Panc1 (cell line): Measurements from ENCODE around the gene MALAT1. TPM values are rescaled to one million over a fixed set of nuclear protein-coding genes. Genes with fewer than 3 reads are reported as not detected.

Source experiments
- ATAC-seq: fragments of 200-7000 bp; cut with Tn5 transposase; 2 replicates; pipeline ENCODE4 v1.9.1; 2020; ENCODE audit warnings: mild to moderate bottlenecking, moderate library complexity
- BruUV-seq: library from RNA; stranded (reverse); fragments of 400-500 nt; replicated peaks from 2 replicates; lab custom pipeline; 2021; lab: Mats Ljungman, UMichigan
- CTCF ChIA-PET: fragments of 300-600 bp; sonication (Branson Sonifier 250); formaldehyde crosslinking; loops from one replicate; lab custom pipeline; 2022; ENCODE audit warnings: antibody characterized with exemption; lab: Charles Lee
- POLR2A ChIA-PET: fragments of 300-600 bp; sonication (Branson Sonifier 250); formaldehyde crosslinking; loops from one replicate; lab custom pipeline; 2022; ENCODE audit warnings: antibody characterized with exemption; lab: Charles Lee
- DNase-seq: peaks from one replicate; pipeline ENCODE4 v3.0.0-alpha.2; 2010; ENCODE audit warnings: low read depth, low spot score
- H3K27ac ChIP-seq: 2 replicates; pipeline ENCODE4 v1.5.1; 2011; ENCODE audit warnings: mild to moderate bottlenecking, low read length, inconsistent platforms
- H3K27me3 ChIP-seq: fragments of 200-500 bp; sonication (Bioruptor generic); 2 replicates; pipeline ENCODE4 v1.6.0; 2014; ENCODE audit warnings: low read length, inconsistent platforms; ENCODE audit not compliant: control insufficient read depth, insufficient read depth
- H3K36me3 ChIP-seq: fragments of 200-500 bp; sonication (Bioruptor generic); 2 replicates; pipeline ENCODE4 v1.5.1; 2014; ENCODE audit warnings: inconsistent platforms, mild to moderate bottlenecking, low read length, moderate library complexity; ENCODE audit not compliant: control insufficient read depth, insufficient read depth
- H3K4me1 ChIP-seq: 2 replicates; pipeline ENCODE4 v1.5.1; 2011; ENCODE audit warnings: inconsistent platforms, mild to moderate bottlenecking, low read length, moderate library complexity; ENCODE audit not compliant: control insufficient read depth, insufficient read depth
- H3K4me3 ChIP-seq, 2 experiments: 2 replicates each; pipeline ENCODE4 v1.5.1; 2011 to 2012; ENCODE audit warnings: low read depth in 2 of 2, low read length in 2 of 2, mild to moderate bottlenecking in 2 of 2, inconsistent platforms in 1 of 2, moderate library complexity in 1 of 2
- H3K9me3 ChIP-seq: fragments of 200-500 bp; sonication (Bioruptor generic); 2 replicates; pipeline ENCODE4 v1.5.1; 2014; ENCODE audit warnings: low read depth, mild to moderate bottlenecking, inconsistent platforms, low read length, moderate library complexity; ENCODE audit not compliant: control insufficient read depth, insufficient read depth
- CTCF ChIP-seq: fragments of 450-650 bp; IDR thresholded peaks from 2 replicates; pipeline ENCODE4 v1.5.1; 2017; ENCODE audit warnings: mild to moderate bottlenecking
- POLR2AphosphoS5 ChIP-seq: IDR thresholded peaks from 2 replicates; pipeline ENCODE4 v1.6.1; 2012; ENCODE audit warnings: mild to moderate bottlenecking, low read depth, low read length, moderate library complexity
- REST ChIP-seq, 2 experiments: IDR thresholded peaks; 2 replicates each; pipeline ENCODE4 v1.6.1; 2011 to 2012; ENCODE audit warnings: low read depth in 2 of 2, control low read depth in 1 of 2, low read length in 1 of 2, mild to moderate bottlenecking in 1 of 2, moderate library complexity in 1 of 2; ENCODE audit not compliant: insufficient read depth in 1 of 2
- SIN3A ChIP-seq: IDR thresholded peaks from 2 replicates; pipeline ENCODE4 v1.6.1; 2012; ENCODE audit warnings: low read depth, mild to moderate bottlenecking, low read length, moderate library complexity, borderline replicate concordance; ENCODE audit not compliant: insufficient read depth
- TCF7L2 ChIP-seq: IDR thresholded peaks from 2 replicates; pipeline ENCODE4 v1.6.1; 2011; ENCODE audit warnings: mild to moderate bottlenecking, low read depth, low read length, inconsistent platforms
- in situ Hi-C: cut with HindIII; loops from 2 replicates; pipeline ENCODE4 v1.10.0; 2016; ENCODE audit warnings: low sequenced_read_pairs, low pct_unique_long_range_greater_than_20kb
- intact Hi-C: fragments of 100-400 bp; cut with micrococcal nuclease; formaldehyde crosslinking; loops from one replicate; pipeline ENCODE4 v1.10.0; 2022; ENCODE audit not compliant: unreplicated experiment
- total RNA-seq: library from RNA; stranded (reverse); gene quantifications from one replicate; pipeline ENCODE4 v1.2.1, GENCODE V29; 2021; ENCODE audit not compliant: unreplicated experiment

The MALAT1 gene
- total RNA-seq, 1 experiment from 2014 or later: 13,645 TPM

- ChIA-PET POLR2A (no interaction called here), CTCF (interaction anchor here (0.7 kb wide), 1 partner anchor 11 kb away, joined by 10 read pairs; no protein-coding TSS in a partner anchor)
- Histone ChIP-seq H3K4me3 (no peak overlapping the region), H3K27me3 (no peaks in the 10 kb centered on the region), H3K9me3 (no peaks in the 10 kb centered on the region), H3K27ac (no peak overlapping the region), H3K4me1 (peaks cover 5% of the 10 kb centered on the region; the same call in 1 of the 2 replicates), H3K36me3 (peaks cover 6% of the 10 kb centered on the region; the same call in 1 of the 2 replicates)
- no peak for ATAC-seq
- no TSS peak for BruUV-seq
- no peak for DNase-seq
- TF ChIP-seq POLR2AphosphoS5 (no peak), REST (IDR thresholded peaks at IDR 0.05; ENCODE audit: insufficient read depth in 1 of 2, low read depth in 2 of 2, low read length in 1 of 2) (no peak), TCF7L2 (no peak), SIN3A (no peak), CTCF (no peak)
- intact Hi-C loops: no loop called here
- in situ Hi-C loops: no loop called here
These were observed 27.9 kb downstream of the MALAT1 start for GRCh38 chr11:65526744-65527143.

- ATAC-seq (no peak), DNase-seq (no peak)
- H3K36me3 ChIP-seq: peaks cover 6% of the 10 kb centered on the region; the same call in 1 of the 2 replicates
- no peak overlapping the region for H3K27ac ChIP-seq
- intact Hi-C loops: no loop called here
- no peak overlapping the region for H3K4me3 ChIP-seq
- in situ Hi-C loops: no loop called here
- no TSS peak for BruUV-seq
- H3K9me3 ChIP-seq: no peaks in the 10 kb centered on the region
- ChIA-PET CTCF (interaction anchor here (0.5 kb wide), 1 partner anchor 147 kb away, joined by 4 read pairs; no protein-coding TSS in a partner anchor), POLR2A (interaction anchor here (0.5 kb wide), 1 partner anchor 21 kb away, joined by 3 read pairs; no protein-coding TSS in a partner anchor)
- no peaks in the 10 kb centered on the region for H3K27me3 ChIP-seq
- TF ChIP-seq TCF7L2 (no peak), SIN3A (no peak), CTCF (no peak), POLR2AphosphoS5 (no peak), REST (IDR thresholded peaks at IDR 0.05; ENCODE audit: insufficient read depth in 1 of 2, low read depth in 2 of 2, low read length in 1 of 2) (no peak)
- H3K4me1 ChIP-seq: peaks cover 5% of the 10 kb centered on the region; the same call in 1 of the 2 replicates
These were observed 30.0 kb downstream of the MALAT1 start for GRCh38 chr11:65528819-65529350.
